SK-N-MC (cell line): ENCODE results near the gene GIMAP7.

Experiments used
- EZH2 ChIP-seq: fragments of 200-600 bp; sonication (generic); IDR thresholded peaks from one replicate; pipeline ENCODE4 v1.6.1; 2017; ENCODE audit warnings: antibody characterized with exemption
- FOXP2 ChIP-seq: optimal IDR thresholded peaks from 2 replicates; pipeline ENCODE3; 2011; ENCODE audit warnings: mild to moderate bottlenecking, moderate library complexity; ENCODE audit not compliant: insufficient read depth; ENCODE audit errors: extremely low read length, control extremely low read depth
- POLR2AphosphoS5 ChIP-seq: IDR thresholded peaks from 2 replicates; pipeline ENCODE4 v1.6.1; 2012; ENCODE audit warnings: mild to moderate bottlenecking, low read depth, low read length, borderline replicate concordance

- TF ChIP-seq EZH2: no peak
- TF ChIP-seq POLR2AphosphoS5: no peak
- TF ChIP-seq FOXP2: no peak
Observed at GRCh38 chr7:150556521-150557138, 42.0 kb downstream of the GIMAP7 start.
